HepG2 (cell line): Measurements from ENCODE around the gene CADM4. TPM values are rescaled to one million over a fixed set of nuclear protein-coding genes. Genes with fewer than 3 reads are reported as not detected.

Experiments used
- ATAC-seq: fragments of 200-7000 bp; cut with Tn5 transposase; 3 replicates; pipeline ENCODE4 v1.9.1; 2020; ENCODE audit warnings: mild to moderate bottlenecking, moderate library complexity
- BruUV-seq: library from RNA; stranded (reverse); fragments of 400-500 nt; replicated peaks from 2 replicates; lab custom pipeline; 2021; lab: Mats Ljungman, UMichigan
- CTCF ChIA-PET: fragments of 300-600 bp; formaldehyde crosslinking; extraction: SDS; loops from one replicate; lab custom pipeline; 2021; ENCODE audit warnings: low total read pairs, inconsistent platforms, low intra/inter-chr PET ratio; lab: Yijun Ruan, JAX
- POLR2A ChIA-PET: fragments of 350-600 bp; sonication (Branson Sonifier 250); formaldehyde crosslinking; loops from one replicate; lab custom pipeline; 2020; ENCODE audit warnings: antibody characterized with exemption, inconsistent platforms; lab: Yijun Ruan, JAX
- DNase-seq: peaks from one replicate; pipeline ENCODE4 v3.0.0-alpha.2; 2015; ENCODE audit warnings: low spot score
- FAIRE-seq: peaks from 3 replicates; lab custom pipeline; 2011; peaks lifted over from hg19 to GRCh38; lab: Jason Lieb, UNC
- H2AFZ ChIP-seq: one replicate; pipeline ENCODE4 v1.6.1; 2011; ENCODE audit warnings: low read length, inconsistent platforms
- H3K27ac ChIP-seq: fragments of 300-600 bp; 3 replicates; pipeline ENCODE4 v1.8.0; 2011; ENCODE audit warnings: mixed run types, mild to moderate bottlenecking, mixed read lengths, low read length, inconsistent platforms; ENCODE audit not compliant: insufficient read depth; ENCODE audit errors: extremely low read length
- H3K27me3 ChIP-seq, 2 experiments: fragments of 200-600 bp in 1 of 2; 2 replicates in 1 of 2; 3 replicates in 1 of 2; pipeline versions ENCODE4 v1.6.0 to v1.8.0; 2011; ENCODE audit warnings: low read length in 2 of 2, mild to moderate bottlenecking in 2 of 2, moderate library complexity in 2 of 2, inconsistent platforms in 1 of 2; ENCODE audit not compliant: insufficient read depth in 2 of 2, control insufficient read depth in 1 of 2
- H3K36me3 ChIP-seq, 2 experiments: fragments of 200-600 bp in 1 of 2; replicated peaks in 1 of 2; 2 replicates in 1 of 2; 3 replicates in 1 of 2; pipeline versions ENCODE4 v1.5.1 to v1.8.0; 2011; ENCODE audit warnings: low read length in 2 of 2, inconsistent platforms in 1 of 2; ENCODE audit not compliant: insufficient read depth in 2 of 2, control insufficient read depth in 1 of 2
- H3K4me1 ChIP-seq: 2 replicates; pipeline ENCODE4 v1.5.1; 2012; ENCODE audit warnings: low read length, inconsistent platforms; ENCODE audit not compliant: insufficient read depth
- H3K4me2 ChIP-seq: 2 replicates; pipeline ENCODE4 v1.6.0; 2011; ENCODE audit warnings: low read depth, low read length, inconsistent platforms
- H3K4me3 ChIP-seq, 3 experiments: fragments of 200-600 bp in 1 of 3; sonication (generic), shearing (Covaris generic) in 1 of 3; replicated peaks in 1 of 3; 2 replicates each; pipeline ENCODE4 v1.5.1; 2011 to 2016; ENCODE audit warnings: low read length in 3 of 3, inconsistent platforms in 2 of 3, low read depth in 2 of 3, mild to moderate bottlenecking in 2 of 3, control low read depth in 1 of 3, mixed read lengths in 1 of 3; ENCODE audit not compliant: insufficient read depth in 1 of 3
- H3K79me2 ChIP-seq: one replicate; pipeline ENCODE4 v1.6.1; 2011; ENCODE audit warnings: low read length, inconsistent platforms; ENCODE audit not compliant: insufficient read depth
- H3K9ac ChIP-seq: 2 replicates; pipeline ENCODE4 v1.6.0; 2011; ENCODE audit warnings: mild to moderate bottlenecking, low read depth, low read length, inconsistent platforms; ENCODE audit not compliant: insufficient read depth
- H3K9me3 ChIP-seq: 2 replicates; pipeline ENCODE4 v1.5.1; 2012; ENCODE audit warnings: mild to moderate bottlenecking, low read length
- H4K20me1 ChIP-seq: 2 replicates; pipeline ENCODE4 v1.6.0; 2011; ENCODE audit warnings: inconsistent platforms, mild to moderate bottlenecking, low read length, moderate library complexity; ENCODE audit not compliant: insufficient read depth
- CREB1 ChIP-seq, 2 experiments: fragments of 450-650 bp in 1 of 2; IDR thresholded peaks; 2 replicates each; pipeline ENCODE4 v1.6.1; 2016 to 2017; ENCODE audit warnings: control low read depth in 1 of 2, mild to moderate bottlenecking in 1 of 2, missing compliant biosample characterization in 1 of 2, missing genetic modification characterization in 1 of 2
- EEA1 ChIP-seq: sonication (generic); formaldehyde crosslinking; IDR thresholded peaks from 2 replicates; pipeline ENCODE4 v1.5.1; 2020; ENCODE audit warnings: mild to moderate bottlenecking, missing genetic modification reagents, borderline replicate concordance
- GPN1 ChIP-seq: sonication (generic); formaldehyde crosslinking; IDR thresholded peaks from 2 replicates; pipeline ENCODE4 v1.5.1; 2020; ENCODE audit warnings: missing genetic modification reagents, borderline replicate concordance
- MNT ChIP-seq: fragments of 450-650 bp; IDR thresholded peaks from 2 replicates; pipeline ENCODE4 v1.6.1; 2016
- MTA3 ChIP-seq: sonication (generic); formaldehyde crosslinking; IDR thresholded peaks from 2 replicates; pipeline ENCODE4 v1.4.0; 2020; ENCODE audit warnings: missing genetic modification reagents
- WGBS: methylation state at CpG from one replicate; pipeline ENCODE4 v1.1.6; 2017; ENCODE audit warnings: low lambda C conversion rate; 5-methylcytosine and 5-hydroxymethylcytosine counted together
- in situ Hi-C: cut with HindIII; loops from 2 replicates; pipeline ENCODE4 v1.10.0; 2017; ENCODE audit warnings: low pct_unique_long_range_greater_than_20kb; ENCODE audit not compliant: extremely low pct_ligation_motif_present
- intact Hi-C: fragments of 100-400 bp; cut with micrococcal nuclease; formaldehyde crosslinking; loops from one replicate; pipeline ENCODE4 v1.10.0; 2022; ENCODE audit not compliant: unreplicated experiment
- polyA plus RNA-seq, 8 experiments: library from polyadenylated mRNA; depleted of rRNA in 3 of 8; stranded (reverse) in 7 of 8; unstranded in 1 of 8; fragments of >200 nt; fragmentation: Illumina TruSeq in 4 of 8; extraction: Trizol in 4 of 8; gene quantifications; 2 replicates each; pipeline versions ENCODE4 v1.2.1 to v1.2.3, GENCODE V29; 2011 to 2016; ENCODE audit warnings: low read depth in 4 of 8, missing spikeins in 1 of 8, mixed read lengths in 1 of 8; ENCODE audit not compliant: insufficient read depth in 1 of 8
- total RNA-seq, 5 experiments: library from RNA; depleted of rRNA; stranded (reverse); fragments of >200 nt; fragmentation: Illumina TruSeq; extraction: Trizol; gene quantifications; 2 replicates each; pipeline ENCODE4 v1.2.3, GENCODE V29; 2016; ENCODE audit warnings: low read depth in 1 of 5

Gene CADM4
- total and polyA plus RNA-seq, 2 of the 13 experiments (the other 11 are each of a cell fraction or from before 2014, with no cell fraction given): 8.5 to 16.0 TPM

GRCh38 chr19:43675906-43676305 is 36.3 kb upstream of the CADM4 start:
- TF ChIP-seq EEA1 (CRISPR knock-in tag): no peak
- no peak for TF ChIP-seq MTA3 (CRISPR knock-in tag)
- peak; percentile 86 for TF ChIP-seq MNT
- BruUV-seq: no TSS peak
- no peak overlapping the region for H2AFZ ChIP-seq
- POLR2A ChIA-PET: no interaction called here
- no peaks in the 10 kb centered on the region for H4K20me1 ChIP-seq
- no peaks in the 10 kb centered on the region for H3K9me3 ChIP-seq
- no peak for ATAC-seq
- H3K27me3 ChIP-seq: peaks cover 0 to 7% of the 10 kb centered on the region in 2 experiments; a peak in 2 of 5 replicates
- 0 out of 2 replicates have a peak, but pooled peaks cover 9% of the 10 kb centered on the region for H3K4me1 ChIP-seq
- no peak overlapping the region for H3K4me2 ChIP-seq
- intact Hi-C loops: no loop called here
- no peak overlapping the region for H3K9ac ChIP-seq
- in situ Hi-C loops: no loop called here
- 89% methylated on average over 11 of the region's 11 CpGs for WGBS
- H3K4me3 ChIP-seq: no peak overlapping the region
- no peak for FAIRE-seq
- DNase-seq: no peak
- H3K27ac ChIP-seq: no peak overlapping the region
- H3K79me2 ChIP-seq: no peaks in the 10 kb centered on the region
- H3K36me3 ChIP-seq: no peaks in the 10 kb centered on the region
- CTCF ChIA-PET: no interaction called here

- H4K20me1 ChIP-seq: no peaks in the 10 kb centered on the region
- no peak overlapping the region for H2AFZ ChIP-seq
- BruUV-seq: no TSS peak
- intact Hi-C loops (no loop called here), in situ Hi-C loops (no loop called here)
- H3K27ac ChIP-seq: no peak overlapping the region
- POLR2A ChIA-PET: interaction anchor here (1.2 kb wide), 1 partner anchor 79 kb away, joined by 3 read pairs; the partner anchor contains the start of gene SMG9
- WGBS: 0% methylated on average over 8 of the region's 8 CpGs
- no peak overlapping the region for H3K4me3 ChIP-seq
- TF ChIP-seq CREB1 (IDR thresholded peaks at IDR 0.05) (0 out of 2 replicates have a peak, but pooled peaks have one; percentile 15), CREB1 (CRISPR knock-in tag; IDR thresholded peaks at IDR 0.05) (no peak), GPN1 (no peak)
- TF ChIP-seq, all 625 proteins: peak for 1
- H3K9ac ChIP-seq: no peak overlapping the region
- H3K79me2 ChIP-seq: no peaks in the 10 kb centered on the region
- peak overlapping the region; percentile 23; the same call in 1 of the 2 replicates for H3K4me2 ChIP-seq
- no peak; the same call in 2 of the 3 replicates for ATAC-seq
- peaks cover 0 to 11% of the 10 kb centered on the region in 2 experiments; a peak in 3 of 5 replicates for H3K27me3 ChIP-seq
- no peaks in the 10 kb centered on the region for H3K9me3 ChIP-seq
- H3K4me1 ChIP-seq: peaks cover 12% of the 10 kb centered on the region
- H3K36me3 ChIP-seq: no peaks in the 10 kb centered on the region
- CTCF ChIA-PET: no interaction called here
- FAIRE-seq: no peak
- no peak for DNase-seq
These were observed 35.7 kb upstream of the CADM4 start for GRCh38 chr19:43675269-43675879.
